Right lobe of liver (tissue), 4 donors: ENCODE measurements around the gene PCCA.

Experiments
- POLR2A ChIP-seq: fragments of 450-650 bp; IDR thresholded peaks from one replicate; pipeline ENCODE4 v1.6.1; 2017; ENCODE audit warnings: antibody characterized with exemption, mild to moderate bottlenecking
- TF ChIP-seq, protein P1 (sequence below), 4 donors: fragments of 200-600 bp in 3 of 4; fragments of 450-650 bp in 1 of 4; IDR thresholded peaks; one replicate each; pipeline versions ENCODE4 v1.5.1 to v1.8.0; 2016 to 2022; ENCODE audit warnings: antibody characterized with exemption in 4 of 4, mild to moderate bottlenecking in 2 of 4
- donor health status: DM: no; HTN: no; CAD: no.
- donor health status: DM: no; HTN: no; CAD: no.
- donor health status: DM: no; HTN: yes; CAD: no.

DNA sequence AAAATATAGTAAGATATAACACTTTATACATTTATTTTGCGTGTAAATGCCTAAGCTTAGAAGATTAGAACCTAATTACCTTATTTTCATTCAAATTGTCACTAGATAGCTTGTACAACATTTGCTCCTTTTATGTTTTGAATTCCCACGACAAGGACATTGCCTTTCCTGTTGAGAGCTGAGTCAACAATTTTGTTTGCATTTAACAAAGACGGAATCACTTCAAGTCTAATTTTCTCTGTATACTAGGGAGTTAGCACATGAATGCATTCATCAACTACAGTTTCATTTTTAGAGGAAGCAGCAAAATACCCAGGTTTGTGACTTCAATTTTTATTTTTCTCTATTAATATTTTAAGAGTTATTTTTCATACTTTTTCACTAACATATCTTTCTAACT, 48.7 kb upstream of the PCCA start:
- TF ChIP-seq, protein P1, sequence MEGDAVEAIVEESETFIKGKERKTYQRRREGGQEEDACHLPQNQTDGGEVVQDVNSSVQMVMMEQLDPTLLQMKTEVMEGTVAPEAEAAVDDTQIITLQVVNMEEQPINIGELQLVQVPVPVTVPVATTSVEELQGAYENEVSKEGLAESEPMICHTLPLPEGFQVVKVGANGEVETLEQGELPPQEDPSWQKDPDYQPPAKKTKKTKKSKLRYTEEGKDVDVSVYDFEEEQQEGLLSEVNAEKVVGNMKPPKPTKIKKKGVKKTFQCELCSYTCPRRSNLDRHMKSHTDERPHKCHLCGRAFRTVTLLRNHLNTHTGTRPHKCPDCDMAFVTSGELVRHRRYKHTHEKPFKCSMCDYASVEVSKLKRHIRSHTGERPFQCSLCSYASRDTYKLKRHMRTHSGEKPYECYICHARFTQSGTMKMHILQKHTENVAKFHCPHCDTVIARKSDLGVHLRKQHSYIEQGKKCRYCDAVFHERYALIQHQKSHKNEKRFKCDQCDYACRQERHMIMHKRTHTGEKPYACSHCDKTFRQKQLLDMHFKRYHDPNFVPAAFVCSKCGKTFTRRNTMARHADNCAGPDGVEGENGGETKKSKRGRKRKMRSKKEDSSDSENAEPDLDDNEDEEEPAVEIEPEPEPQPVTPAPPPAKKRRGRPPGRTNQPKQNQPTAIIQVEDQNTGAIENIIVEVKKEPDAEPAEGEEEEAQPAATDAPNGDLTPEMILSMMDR (IDR thresholded peaks at IDR 0.05) = no peak
- TF ChIP-seq POLR2A = no peak
